Measurements from ENCODE around the gene SLC25A20.

DNA sequence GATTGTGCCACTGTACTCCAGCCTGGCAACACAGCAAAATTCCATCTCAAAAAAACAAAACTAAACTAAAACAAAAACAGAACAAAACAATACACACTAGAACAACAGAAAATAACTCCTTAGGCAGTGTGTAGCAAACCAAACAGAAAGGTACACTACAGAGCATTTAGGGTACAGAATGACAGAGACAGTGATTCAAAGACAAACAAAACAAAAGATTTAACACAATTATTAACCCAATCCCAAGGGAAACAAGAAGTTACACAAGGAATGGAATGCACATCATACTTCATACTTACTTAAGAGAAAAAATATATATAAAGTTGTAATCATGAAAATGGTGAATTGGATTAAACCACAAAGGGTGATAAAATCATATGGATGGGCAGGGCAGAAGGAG, 12.9 kb downstream of the SLC25A20 start:
- TF ChIP-seq, protein P1, sequence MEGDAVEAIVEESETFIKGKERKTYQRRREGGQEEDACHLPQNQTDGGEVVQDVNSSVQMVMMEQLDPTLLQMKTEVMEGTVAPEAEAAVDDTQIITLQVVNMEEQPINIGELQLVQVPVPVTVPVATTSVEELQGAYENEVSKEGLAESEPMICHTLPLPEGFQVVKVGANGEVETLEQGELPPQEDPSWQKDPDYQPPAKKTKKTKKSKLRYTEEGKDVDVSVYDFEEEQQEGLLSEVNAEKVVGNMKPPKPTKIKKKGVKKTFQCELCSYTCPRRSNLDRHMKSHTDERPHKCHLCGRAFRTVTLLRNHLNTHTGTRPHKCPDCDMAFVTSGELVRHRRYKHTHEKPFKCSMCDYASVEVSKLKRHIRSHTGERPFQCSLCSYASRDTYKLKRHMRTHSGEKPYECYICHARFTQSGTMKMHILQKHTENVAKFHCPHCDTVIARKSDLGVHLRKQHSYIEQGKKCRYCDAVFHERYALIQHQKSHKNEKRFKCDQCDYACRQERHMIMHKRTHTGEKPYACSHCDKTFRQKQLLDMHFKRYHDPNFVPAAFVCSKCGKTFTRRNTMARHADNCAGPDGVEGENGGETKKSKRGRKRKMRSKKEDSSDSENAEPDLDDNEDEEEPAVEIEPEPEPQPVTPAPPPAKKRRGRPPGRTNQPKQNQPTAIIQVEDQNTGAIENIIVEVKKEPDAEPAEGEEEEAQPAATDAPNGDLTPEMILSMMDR (conservative IDR thresholded peaks at IDR 0.05; ENCODE audit: low read length) = no peak
- TF ChIP-seq EZH2phosphoT487 (IDR thresholded peaks at IDR 0.05; ENCODE audit: borderline replicate concordance) = no peak
